ENCODE data around the gene FASTKD2.

FASTKD2 gene

DNA sequence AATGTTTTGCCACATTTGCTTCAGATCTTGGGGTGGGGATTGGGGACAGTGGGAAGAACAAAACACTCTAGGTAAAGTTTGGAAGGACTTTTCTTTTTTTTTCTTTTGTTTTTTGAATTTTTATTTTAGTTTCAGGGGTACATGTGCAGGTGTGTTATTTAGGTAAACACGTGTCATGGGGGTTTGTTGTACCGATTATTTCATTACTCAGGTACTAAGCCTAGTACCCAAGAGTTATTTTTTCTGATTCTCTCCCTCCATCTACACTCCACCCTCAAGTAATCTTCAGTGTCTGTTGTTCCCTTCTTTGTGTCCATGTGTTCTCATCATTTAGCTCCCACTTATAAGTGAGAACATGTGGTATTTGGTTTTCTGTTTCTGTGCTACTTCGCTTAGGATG, 73.3 kb downstream of the FASTKD2 start:
- Mint-ChIP-seq H3K4me1 (ENCODE audit: low read depth) (no peaks in the 10 kb centered on the region), H3K9me3 (peaks cover 14% of the 10 kb centered on the region), H3K4me3 (no peak overlapping the region), H3K27me3 (ENCODE audit: low read depth) (peaks cover 6% of the 10 kb centered on the region), H3K36me3 (ENCODE audit: low read depth) (no peaks in the 10 kb centered on the region), H3K27ac (no peak overlapping the region)

- Mint-ChIP-seq H3K36me3 (ENCODE audit: low read depth) (no peaks in the 10 kb centered on the region), H3K9me3 (peaks cover 5% of the 10 kb centered on the region), H3K4me3 (no peak overlapping the region), H3K27me3 (ENCODE audit: low read depth) (peaks cover 6% of the 10 kb centered on the region), H3K4me1 (ENCODE audit: low read depth) (no peaks in the 10 kb centered on the region), H3K27ac (no peak overlapping the region)
Measured at GRCh38 chr2:206840999-206841398, 75.6 kb downstream of the FASTKD2 start.

Measured in T-helper 1 cell treated with Interleukin-12 subunit alpha and Interleukin-12 subunit beta and Interleukin-4 antibody, amounts not matched to agents 30 μg/mL and 1 μg/mL, for 36 hours (primary cell).